ENCODE measurements around the gene LCA5L. TPM values are rescaled to one million over a fixed set of nuclear protein-coding genes. Genes with fewer than 3 reads are reported as not detected.

LCA5L gene
- not detected for total RNA-seq

- Histone ChIP-seq H3K9me3 (no peaks in the 10 kb centered on the region), H3K4me3 (peak within 1 kb of the TSS; percentile 72 to 82), H3K36me3 (no peaks in the 10 kb centered on the region), H3K27ac (peak within 1 kb of the TSS; percentile 90), H3K4me1 (peaks cover 13% of the 10 kb centered on the region), H3K27me3 (no peaks in the 10 kb centered on the region)
- intact Hi-C loops (cut with DNase I), result no loop called here
- TF ChIP-seq POLR2AphosphoS5 (IDR thresholded peaks at IDR 0.05; ENCODE audit: insufficient read depth in 1 of 2, low read depth in 1 of 2) (peak in 1 of 2 donors; percentile 71), CTCF (IDR thresholded peaks at IDR 0.05) (no peak), POLR2A (IDR thresholded peaks at IDR 0.05) (peak in 1 of 2 donors; percentile 47)
- no peak for DNase-seq (ENCODE audit: extremely low spot score in 2 of 2)
These were observed at the start of gene LCA5L for GRCh38 chr21:39445321-39446269. Gene LCA5L (minus strand): TSS chr21:39445778. CDS start chr21:39428493, 17,285 bp downstream.

GRCh38 chr21:39489380-39489924 is 43.9 kb upstream of the LCA5L start:
- Histone ChIP-seq H3K27me3 (no peaks in the 10 kb centered on the region), H3K9me3 (no peaks in the 10 kb centered on the region), H3K4me1 (no peaks in the 10 kb centered on the region), H3K27ac (no peak overlapping the region), H3K36me3 (no peaks in the 10 kb centered on the region), H3K4me3 (no peak overlapping the region)
- no peak for DNase-seq (ENCODE audit: extremely low spot score in 2 of 2)
- TF ChIP-seq POLR2A (IDR thresholded peaks at IDR 0.05), result no peak
- TF ChIP-seq POLR2AphosphoS5 (IDR thresholded peaks at IDR 0.05; ENCODE audit: insufficient read depth in 1 of 2, low read depth in 1 of 2), result no peak
- TF ChIP-seq CTCF (IDR thresholded peaks at IDR 0.05), result no peak
- intact Hi-C loops (cut with DNase I), result no loop called here

- Histone ChIP-seq H3K27ac (no peak overlapping the region), H3K4me1 (peaks cover 7% of the 10 kb centered on the region), H3K36me3 (no peaks in the 10 kb centered on the region), H3K4me3 (no peak overlapping the region), H3K9me3 (no peaks in the 10 kb centered on the region), H3K27me3 (no peaks in the 10 kb centered on the region)
- no peak for TF ChIP-seq CTCF (IDR thresholded peaks at IDR 0.05)
- no peak for DNase-seq (ENCODE audit: extremely low spot score in 2 of 2)
- intact Hi-C loops (cut with DNase I), result no loop called here
These were observed 39.2 kb upstream of the LCA5L start for GRCh38 chr21:39484711-39485276.

GRCh38 chr21:39483917-39484316 is 38.3 kb upstream of the LCA5L start:
- no peak overlapping the region for H3K27ac ChIP-seq
- H3K4me3 ChIP-seq, result no peak overlapping the region
- DNase-seq (ENCODE audit: extremely low spot score in 2 of 2), result no peak
- H3K27me3 ChIP-seq, result no peaks in the 10 kb centered on the region
- H3K4me1 ChIP-seq, result peaks cover 7% of the 10 kb centered on the region
- no peaks in the 10 kb centered on the region for H3K36me3 ChIP-seq
- no peaks in the 10 kb centered on the region for H3K9me3 ChIP-seq
- TF ChIP-seq POLR2A (IDR thresholded peaks at IDR 0.05) (no peak), CTCF (IDR thresholded peaks at IDR 0.05) (no peak), POLR2AphosphoS5 (IDR thresholded peaks at IDR 0.05; ENCODE audit: insufficient read depth in 1 of 2, low read depth in 1 of 2) (no peak)
- intact Hi-C loops (cut with DNase I), result no loop called here
